GM12873 (cell line): ENCODE measurements around the gene HES5.

Source experiments
- TF ChIP-seq, protein P1 (sequence below): IDR thresholded peaks from 2 replicates; pipeline ENCODE4 v1.5.1; 2012; ENCODE audit warnings: low read depth, mild to moderate bottlenecking, moderate library complexity, low read length, control low read depth; ENCODE audit not compliant: insufficient read depth; ENCODE audit errors: missing control alignments

HES5 gene

DNA sequence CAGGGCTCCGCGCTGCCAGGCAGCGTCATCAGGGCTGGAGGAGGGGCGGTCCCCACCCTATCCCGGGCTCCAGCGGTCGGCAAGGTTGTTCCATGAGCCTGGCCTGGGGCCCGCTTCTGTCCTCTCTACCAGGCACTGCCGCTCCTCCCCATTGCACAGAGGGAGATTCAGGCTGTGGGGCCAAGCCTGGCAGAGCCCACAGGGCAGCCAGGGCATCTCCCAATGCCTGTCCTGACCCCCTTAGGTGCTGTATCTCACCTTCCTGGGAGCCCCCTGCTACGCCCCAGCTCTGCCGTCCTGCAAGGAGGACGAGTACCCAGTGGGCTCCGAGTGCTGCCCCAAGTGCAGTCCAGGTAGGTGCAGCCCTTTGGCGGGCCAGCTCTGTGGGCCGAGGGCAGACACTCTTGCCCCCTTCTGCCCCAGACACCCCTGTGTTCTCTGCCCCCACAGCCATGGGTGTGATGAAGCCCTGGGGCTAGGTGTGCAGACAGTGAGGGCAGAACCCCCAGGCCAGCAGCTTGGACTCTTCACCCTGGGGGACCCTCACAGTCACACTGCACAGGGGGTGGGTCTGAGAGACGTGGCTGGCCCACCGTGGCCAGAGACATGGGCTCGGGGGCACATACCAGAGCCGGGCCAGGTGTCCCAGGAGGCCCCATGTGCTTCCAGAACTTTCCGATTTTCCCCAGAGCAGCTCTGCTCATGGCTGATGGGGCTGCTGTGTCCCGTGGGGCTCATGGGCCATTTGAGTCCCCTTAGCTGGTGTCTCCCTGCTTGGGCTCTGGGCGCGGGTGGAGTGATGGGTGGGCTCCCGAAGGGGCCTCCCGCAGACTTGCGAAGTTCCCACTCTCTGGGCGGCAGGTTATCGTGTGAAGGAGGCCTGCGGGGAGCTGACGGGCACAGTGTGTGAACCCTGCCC is 27.7 kb upstream of the HES5 start:
- TF ChIP-seq, protein P1, sequence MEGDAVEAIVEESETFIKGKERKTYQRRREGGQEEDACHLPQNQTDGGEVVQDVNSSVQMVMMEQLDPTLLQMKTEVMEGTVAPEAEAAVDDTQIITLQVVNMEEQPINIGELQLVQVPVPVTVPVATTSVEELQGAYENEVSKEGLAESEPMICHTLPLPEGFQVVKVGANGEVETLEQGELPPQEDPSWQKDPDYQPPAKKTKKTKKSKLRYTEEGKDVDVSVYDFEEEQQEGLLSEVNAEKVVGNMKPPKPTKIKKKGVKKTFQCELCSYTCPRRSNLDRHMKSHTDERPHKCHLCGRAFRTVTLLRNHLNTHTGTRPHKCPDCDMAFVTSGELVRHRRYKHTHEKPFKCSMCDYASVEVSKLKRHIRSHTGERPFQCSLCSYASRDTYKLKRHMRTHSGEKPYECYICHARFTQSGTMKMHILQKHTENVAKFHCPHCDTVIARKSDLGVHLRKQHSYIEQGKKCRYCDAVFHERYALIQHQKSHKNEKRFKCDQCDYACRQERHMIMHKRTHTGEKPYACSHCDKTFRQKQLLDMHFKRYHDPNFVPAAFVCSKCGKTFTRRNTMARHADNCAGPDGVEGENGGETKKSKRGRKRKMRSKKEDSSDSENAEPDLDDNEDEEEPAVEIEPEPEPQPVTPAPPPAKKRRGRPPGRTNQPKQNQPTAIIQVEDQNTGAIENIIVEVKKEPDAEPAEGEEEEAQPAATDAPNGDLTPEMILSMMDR, result no peak

DNA sequence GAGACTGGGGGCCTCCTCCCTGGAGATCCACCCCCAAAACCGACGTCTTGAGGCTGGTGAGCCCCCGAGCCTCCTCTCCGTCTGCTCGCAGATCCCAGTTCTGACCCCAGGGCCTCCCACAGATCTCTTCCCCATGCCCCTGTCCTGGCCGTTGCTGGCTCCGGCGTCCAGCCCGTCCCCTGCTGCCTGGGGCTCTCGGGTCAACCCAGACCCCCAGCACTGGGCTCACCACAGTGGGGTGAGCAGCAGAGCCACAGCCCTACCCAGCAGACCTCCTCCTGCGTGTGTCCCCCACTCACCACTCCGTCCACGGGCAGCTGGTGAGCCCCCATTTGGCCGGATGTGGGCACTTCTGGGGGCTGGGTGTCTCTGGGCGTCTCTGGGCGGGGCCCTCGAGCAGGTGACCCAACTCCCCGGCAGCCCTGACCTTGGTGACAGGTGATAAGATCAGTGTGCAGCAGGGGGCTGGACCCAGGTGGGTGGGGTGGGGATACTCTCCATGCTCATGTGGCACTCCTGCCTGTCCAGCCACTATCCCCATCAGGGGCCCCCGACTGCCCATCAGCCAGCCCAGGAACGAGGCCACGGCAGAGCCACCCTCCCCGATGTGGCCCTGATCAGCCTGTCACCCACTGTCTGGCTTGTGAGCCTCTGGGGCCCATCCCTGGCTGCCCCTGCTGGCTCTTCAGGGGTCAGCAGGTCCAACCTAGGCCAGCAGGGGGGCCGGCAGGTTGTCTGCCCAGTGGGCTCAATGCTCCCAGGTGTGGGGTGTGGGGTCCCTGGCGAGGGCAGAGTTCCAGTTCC is 26.8 kb upstream of the HES5 start:
- TF ChIP-seq, protein P1, result peak; percentile 29

DNA sequence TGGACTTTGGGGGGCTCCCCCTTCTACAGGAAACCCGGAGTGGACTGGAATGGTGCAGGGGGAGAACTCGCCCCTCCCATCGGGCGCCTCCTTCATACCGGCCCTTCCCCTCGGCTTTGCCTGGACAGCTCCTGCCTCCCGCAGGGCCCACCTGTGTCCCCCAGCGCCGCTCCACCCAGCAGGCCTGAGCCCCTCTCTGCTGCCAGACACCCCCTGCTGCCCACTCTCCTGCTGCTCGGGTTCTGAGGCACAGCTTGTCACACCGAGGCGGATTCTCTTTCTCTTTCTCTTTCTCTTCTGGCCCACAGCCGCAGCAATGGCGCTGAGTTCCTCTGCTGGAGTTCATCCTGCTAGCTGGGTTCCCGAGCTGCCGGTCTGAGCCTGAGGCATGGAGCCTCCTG is 26.2 kb upstream of the HES5 start, which contains the start of gene TNFRSF14:
Gene TNFRSF14 (plus strand): TSS at position 95 of the 401 bp plus-strand sequence. CDS start 294 bp downstream, at position 389.
- TF ChIP-seq, protein P1, result peak; percentile 35

DNA sequence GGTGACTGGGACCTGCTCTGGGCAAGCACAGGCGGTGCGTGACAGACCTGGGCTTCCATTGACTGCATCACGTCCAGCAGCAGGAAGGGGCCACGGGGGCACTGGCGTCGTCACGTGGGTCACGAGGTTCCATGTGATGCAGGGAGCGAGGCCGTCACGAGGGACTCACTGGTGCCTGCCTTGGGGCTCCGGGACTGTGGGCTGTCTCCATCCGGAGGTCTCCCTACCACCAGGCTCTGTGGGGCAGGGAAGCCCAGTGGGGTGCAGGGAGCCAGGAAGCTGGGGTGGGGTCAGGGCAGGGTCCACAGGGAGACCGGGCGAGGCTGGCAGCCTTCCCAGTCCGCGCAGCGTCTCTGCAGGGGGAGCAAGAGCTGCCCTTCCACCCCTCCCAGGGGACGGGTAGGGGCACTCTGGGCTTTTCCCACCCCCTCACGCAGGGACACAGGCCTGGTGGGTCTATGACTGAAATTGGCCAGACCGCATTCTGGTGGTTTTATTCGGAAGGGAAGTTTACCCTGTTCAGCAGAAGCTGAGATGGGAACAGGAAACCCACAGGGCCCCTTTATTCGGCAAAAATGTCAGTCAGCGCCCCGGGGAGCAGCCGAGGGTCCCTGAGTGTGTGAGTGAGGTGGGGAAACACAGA is 25.7 kb upstream of the HES5 start:
- TF ChIP-seq, protein P1, result no peak

DNA sequence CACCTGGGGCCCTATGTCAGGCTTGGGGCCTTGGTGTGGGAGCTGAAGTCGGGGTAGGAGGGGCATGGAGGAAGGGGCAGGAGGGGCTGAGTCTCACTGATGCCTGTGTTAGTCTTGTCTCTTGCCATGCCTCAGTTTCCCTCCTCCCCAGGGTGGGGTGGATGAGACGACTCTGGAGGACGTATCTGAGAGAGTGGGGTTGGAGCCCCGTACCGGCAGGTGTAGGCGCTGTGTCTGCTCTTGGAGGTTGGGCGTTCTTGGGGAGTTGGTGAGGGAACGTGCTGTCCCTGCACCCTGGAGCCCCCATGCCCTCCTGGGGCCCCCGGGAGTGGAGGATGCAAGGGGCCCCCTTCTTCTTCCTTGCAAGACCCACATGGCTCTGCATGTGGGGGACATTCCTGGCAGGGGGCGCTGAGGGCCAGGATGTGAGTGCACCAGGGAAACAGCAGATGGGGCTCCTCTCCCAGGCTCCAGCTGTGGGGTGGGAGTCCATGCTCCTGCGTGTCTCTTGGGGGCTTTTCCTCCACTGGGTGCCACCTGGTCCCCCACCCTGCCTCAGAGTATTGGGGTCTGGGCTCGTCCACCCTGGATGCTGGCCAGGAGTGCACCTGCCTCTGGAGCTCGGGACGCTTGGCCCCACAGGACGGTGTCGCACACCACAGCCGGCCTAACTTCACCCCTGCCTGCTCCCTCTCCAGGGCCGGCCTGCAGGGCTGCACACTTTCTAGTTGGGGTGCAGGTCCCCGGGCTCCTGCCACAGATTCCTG is 24.7 kb upstream of the HES5 start:
- TF ChIP-seq, protein P1, result peak; percentile 81

DNA sequence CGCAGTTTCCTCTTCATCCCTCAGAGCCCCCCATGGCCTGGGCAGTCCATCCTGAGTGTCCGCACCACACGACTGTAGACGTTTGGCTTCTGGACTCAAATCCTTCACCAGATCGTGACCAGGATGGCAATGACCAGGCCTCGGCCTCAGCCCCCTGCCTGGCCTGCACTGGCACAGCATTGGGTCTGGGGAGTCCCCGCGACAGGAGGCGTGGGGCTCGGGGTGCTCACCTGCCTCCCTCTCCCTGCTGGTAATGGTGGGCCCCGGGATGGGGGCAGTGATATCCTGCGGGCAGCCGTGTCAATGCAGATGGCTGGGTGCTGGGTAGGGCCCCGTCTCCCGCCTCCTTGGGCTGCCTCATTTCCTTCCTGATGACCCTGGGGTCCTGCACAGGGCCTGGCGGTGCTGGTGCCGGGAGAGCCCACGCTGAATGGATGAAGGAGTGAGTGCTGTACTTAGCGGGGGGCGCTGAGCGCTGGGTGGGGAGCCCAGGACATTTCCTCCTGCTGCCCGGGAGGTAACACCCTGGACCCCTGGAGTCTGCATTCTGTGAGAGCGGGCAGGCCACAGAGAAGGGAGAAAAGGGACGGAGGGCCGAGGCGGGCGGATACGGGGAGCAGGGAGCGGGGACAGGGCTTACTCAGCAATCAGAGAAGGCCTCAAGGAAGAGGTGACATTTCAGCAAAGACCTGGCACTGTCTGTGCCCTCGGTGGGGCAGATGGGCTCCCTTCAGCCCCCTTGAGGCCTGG is 24.0 kb upstream of the HES5 start:
- TF ChIP-seq, protein P1, result no peak
